Measurements from ENCODE around the gene XPNPEP2. TPM values are rescaled to one million over a fixed set of nuclear protein-coding genes. Genes with fewer than 3 reads are reported as not detected.

The XPNPEP2 gene
- total and polyA plus RNA-seq, 9 of the 15 experiments (the other 6 are each of a cell fraction or from before 2014, with no cell fraction given) = 0.03 to 0.19 (median 0.09) TPM; not detected in 5

DNA sequence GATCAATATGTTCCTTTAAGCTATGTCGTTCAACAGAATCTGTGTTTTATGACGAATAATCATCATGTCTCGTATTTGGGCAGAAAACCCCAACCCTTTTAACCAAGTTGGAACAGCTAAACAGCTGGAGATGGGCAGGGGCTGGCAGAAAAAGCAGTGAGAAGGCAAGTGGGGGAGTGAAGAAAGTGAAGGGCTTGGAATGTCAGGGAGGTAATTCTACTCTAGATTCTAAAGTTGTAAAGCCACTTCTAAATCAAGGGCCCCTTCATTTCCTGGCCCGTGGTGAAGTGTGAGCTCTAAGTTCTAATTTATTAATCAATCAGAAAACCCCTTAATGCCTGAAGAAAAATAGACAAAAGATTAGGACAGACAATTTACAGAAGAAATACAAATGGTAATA lies 61.4 kb downstream of the XPNPEP2 start (continued):
- TF ChIP-seq, protein P1, sequence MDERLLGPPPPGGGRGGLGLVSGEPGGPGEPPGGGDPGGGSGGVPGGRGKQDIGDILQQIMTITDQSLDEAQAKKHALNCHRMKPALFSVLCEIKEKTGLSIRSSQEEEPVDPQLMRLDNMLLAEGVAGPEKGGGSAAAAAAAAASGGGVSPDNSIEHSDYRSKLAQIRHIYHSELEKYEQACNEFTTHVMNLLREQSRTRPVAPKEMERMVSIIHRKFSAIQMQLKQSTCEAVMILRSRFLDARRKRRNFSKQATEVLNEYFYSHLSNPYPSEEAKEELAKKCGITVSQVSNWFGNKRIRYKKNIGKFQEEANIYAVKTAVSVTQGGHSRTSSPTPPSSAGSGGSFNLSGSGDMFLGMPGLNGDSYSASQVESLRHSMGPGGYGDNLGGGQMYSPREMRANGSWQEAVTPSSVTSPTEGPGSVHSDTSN (CRISPR knock-in tag; IDR thresholded peaks at IDR 0.05; ENCODE audit: low read depth) = no peak
- TF ChIP-seq, protein P1 (tag; conservative IDR thresholded peaks at IDR 0.05; ENCODE audit: low read depth) = no peak
- TF ChIP-seq CBX2 (IDR thresholded peaks at IDR 0.05; ENCODE audit: insufficient read depth, low read length, poor library complexity, severe bottlenecking) (no peak), ZNF696 (CRISPR knock-in tag; conservative IDR thresholded peaks at IDR 0.05) (no peak), ZNF707 (CRISPR knock-in tag; conservative IDR thresholded peaks at IDR 0.05) (no peak), MEF2D (tag; conservative IDR thresholded peaks at IDR 0.05; ENCODE audit: low read depth) (no peak)

DNA sequence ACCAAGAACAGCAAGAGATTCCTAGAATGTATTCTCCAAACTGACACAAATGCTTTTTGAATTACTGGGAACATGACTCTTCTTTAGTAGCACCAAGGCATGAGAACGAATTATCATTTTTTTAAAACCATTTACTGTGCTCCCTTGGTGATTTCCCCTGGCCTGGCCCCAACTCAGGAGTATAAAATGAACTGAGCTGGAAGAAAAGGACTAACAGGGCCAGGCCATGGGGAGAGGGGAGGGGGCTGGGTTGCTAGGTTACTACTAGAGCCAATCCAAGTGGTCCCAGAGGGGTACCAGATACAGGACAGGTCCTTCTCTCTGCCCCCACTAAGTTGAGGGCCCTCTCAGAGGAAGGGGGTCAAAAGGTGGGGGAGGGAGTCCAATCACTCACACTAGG lies 64.1 kb downstream of the XPNPEP2 start:
- Histone ChIP-seq H2AFZ (ENCODE audit: low read depth, low read length) (no peak overlapping the region), H3K36me3 (ENCODE audit: control insufficient read depth, insufficient read depth, low read length) (peaks cover 26% of the 10 kb centered on the region; the same call in 1 of the 3 replicates), H3K4me1 (replicated peaks in 1 of 2; ENCODE audit: control insufficient read depth in 2 of 2, insufficient read depth in 2 of 2, low read length in 2 of 2) (no peaks in the 10 kb centered on the region), H3K27me3 (ENCODE audit: control insufficient read depth in 2 of 2, insufficient read depth in 2 of 2, low read length in 2 of 2) (no peaks in the 10 kb centered on the region), H3K4me3 (no peak overlapping the region), H3K9me1 (ENCODE audit: control insufficient read depth, insufficient read depth, low read length) (peaks cover 2% of the 10 kb centered on the region), H3K27ac (ENCODE audit: extremely low read depth, low read depth, low read length) (no peak overlapping the region), H3K9me3 (replicated peaks; ENCODE audit: control insufficient read depth, insufficient read depth, low read depth, low read length) (no peaks in the 10 kb centered on the region), H4K20me1 (replicated peaks; ENCODE audit: control insufficient read depth, insufficient read depth, low read length) (no peaks in the 10 kb centered on the region), H3K9ac (ENCODE audit: insufficient read depth in 1 of 2, low read depth in 2 of 2, low read length in 2 of 2) (no peak overlapping the region), H3K4me2 (ENCODE audit: insufficient read depth, low read length) (no peak overlapping the region), H3K79me2 (ENCODE audit: control insufficient read depth, insufficient read depth, low read length) (no peaks in the 10 kb centered on the region)
- intact Hi-C loops (cut with micrococcal nuclease) = no loop called here
- DNase-seq (ENCODE audit: extremely low read depth in 1 of 4, low spot score in 3 of 4) = no peak
- ChIA-PET POLR2A (no interaction called here), CTCF (ENCODE audit: low intra/inter-chr PET ratio) (no interaction called here)
- FAIRE-seq = no peak
- WGBS (ENCODE audit: insufficient coverage, low coverage, missing lambda C conversion rate) = 25% methylated on average over 1 of the region's 1 CpG
- in situ Hi-C loops (cut with MboI) = no loop called here
- BruUV-seq (replicated peaks) = no TSS peak
- ATAC-seq = no peak
- no peak for TF ChIP-seq GABPB2 (CRISPR knock-in tag; conservative IDR thresholded peaks at IDR 0.05)
- no peak for TF ChIP-seq NCOA1 (IDR thresholded peaks at IDR 0.05; ENCODE audit: low read depth)
- TF ChIP-seq ZNF253 (CRISPR knock-in tag; conservative IDR thresholded peaks at IDR 0.05) = no peak
- TF ChIP-seq PRPF4 (IDR thresholded peaks at IDR 0.05; ENCODE audit: insufficient read depth, low read depth, low read length, poor library complexity, severe bottlenecking) = no peak
- TF ChIP-seq ZFX (CRISPR knock-in tag; IDR thresholded peaks at IDR 0.05) = no peak
- TF ChIP-seq HDAC1 (IDR thresholded peaks at IDR 0.05) = no peak
- TF ChIP-seq, protein P2, sequence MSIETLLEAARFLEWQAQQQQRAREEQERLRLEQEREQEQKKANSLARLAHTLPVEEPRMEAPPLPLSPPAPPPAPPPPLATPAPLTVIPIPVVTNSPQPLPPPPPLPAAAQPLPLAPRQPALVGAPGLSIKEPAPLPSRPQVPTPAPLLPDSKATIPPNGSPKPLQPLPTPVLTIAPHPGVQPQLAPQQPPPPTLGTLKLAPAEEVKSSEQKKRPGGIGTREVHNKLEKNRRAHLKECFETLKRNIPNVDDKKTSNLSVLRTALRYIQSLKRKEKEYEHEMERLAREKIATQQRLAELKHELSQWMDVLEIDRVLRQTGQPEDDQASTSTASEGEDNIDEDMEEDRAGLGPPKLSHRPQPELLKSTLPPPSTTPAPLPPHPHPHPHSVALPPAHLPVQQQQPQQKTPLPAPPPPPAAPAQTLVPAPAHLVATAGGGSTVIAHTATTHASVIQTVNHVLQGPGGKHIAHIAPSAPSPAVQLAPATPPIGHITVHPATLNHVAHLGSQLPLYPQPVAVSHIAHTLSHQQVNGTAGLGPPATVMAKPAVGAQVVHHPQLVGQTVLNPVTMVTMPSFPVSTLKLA (conservative IDR thresholded peaks at IDR 0.05) = no peak
- no peak for TF ChIP-seq STAT5B (CRISPR knock-in tag; IDR thresholded peaks at IDR 0.05)
- TF ChIP-seq ZNF77 (CRISPR knock-in tag; IDR thresholded peaks at IDR 0.05) = no peak
- TF ChIP-seq HMG20A (CRISPR knock-in tag; conservative IDR thresholded peaks at IDR 0.05) = no peak
- no peak for TF ChIP-seq BRF1 (IDR thresholded peaks at IDR 0.05; ENCODE audit: borderline replicate concordance, extremely low read depth, insufficient read length)
- TF ChIP-seq ZNF184 (CRISPR knock-in tag; IDR thresholded peaks at IDR 0.05) = no peak
- no peak for TF ChIP-seq TOE1 (IDR thresholded peaks at IDR 0.05; ENCODE audit: borderline replicate concordance)
- TF ChIP-seq TOE1 (CRISPR knock-in tag; IDR thresholded peaks at IDR 0.05; ENCODE audit: borderline replicate concordance, low read depth) = no peak

Data from K562 (cell line).